SK-N-SH (cell line): ENCODE measurements around the gene FDXACB1.

Source experiments
- CTCF ChIP-seq: fragments of 200-600 bp; sonication (generic); IDR thresholded peaks from 2 replicates; pipeline ENCODE4 v1.6.1; 2017; ENCODE audit warnings: antibody characterized with exemption, mild to moderate bottlenecking, moderate library complexity
- EZH2phosphoT487 ChIP-seq: fragments of 200-600 bp; sonication (generic); IDR thresholded peaks from 2 replicates; pipeline ENCODE4 v1.6.1; 2017; ENCODE audit warnings: low read depth, mixed run types, mild to moderate bottlenecking, antibody characterized with exemption, moderate library complexity, borderline replicate concordance
- POLR2AphosphoS5 ChIP-seq: IDR thresholded peaks from 2 replicates; pipeline ENCODE4 v1.6.1; 2012; ENCODE audit warnings: low read depth, low read length
- TEAD4 ChIP-seq: IDR thresholded peaks from 2 replicates; pipeline ENCODE4 v1.4.0; 2012; ENCODE audit warnings: mild to moderate bottlenecking, borderline replicate concordance; ENCODE audit not compliant: insufficient read depth
- TF ChIP-seq, protein P1 (sequence below): IDR thresholded peaks from 2 replicates; pipeline ENCODE4 v1.4.0; 2012; ENCODE audit warnings: low read depth, borderline replicate concordance

- TF ChIP-seq CTCF (no peak), TEAD4 (no peak), POLR2AphosphoS5 (no peak), EZH2phosphoT487 (no peak)
- TF ChIP-seq, protein P1, sequence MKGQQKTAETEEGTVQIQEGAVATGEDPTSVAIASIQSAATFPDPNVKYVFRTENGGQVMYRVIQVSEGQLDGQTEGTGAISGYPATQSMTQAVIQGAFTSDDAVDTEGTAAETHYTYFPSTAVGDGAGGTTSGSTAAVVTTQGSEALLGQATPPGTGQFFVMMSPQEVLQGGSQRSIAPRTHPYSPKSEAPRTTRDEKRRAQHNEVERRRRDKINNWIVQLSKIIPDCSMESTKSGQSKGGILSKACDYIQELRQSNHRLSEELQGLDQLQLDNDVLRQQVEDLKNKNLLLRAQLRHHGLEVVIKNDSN, result no peak
These were observed 47.0 kb upstream of the FDXACB1 start for GRCh38 chr11:111925953-111926352.
